ENCODE data around the gene ITM2B. TPM values are rescaled to one million over a fixed set of nuclear protein-coding genes. Genes with fewer than 3 reads are reported as not detected.

ITM2B gene
- total RNA-seq, 1 donor from 2014 or later: 358 TPM

GRCh38 chr13:48317511-48318376, 84.7 kb downstream of the ITM2B start:
- no peak for DNase-seq (ENCODE audit: low read depth)
- H3K4me3 Mint-ChIP-seq (ENCODE audit: unreplicated experiment): no peak overlapping the region
- H3K4me3 ChIP-seq (ENCODE audit: insufficient read depth, low read depth, low read length): no peak overlapping the region
- H3K9me3 ChIP-seq (ENCODE audit: insufficient read depth, low read depth, low read length): peaks cover 13% of the 10 kb centered on the region
- TF ChIP-seq CTCF (IDR thresholded peaks at IDR 0.05; ENCODE audit: insufficient read depth, low read depth, low read length): no peak
- no peak for TF ChIP-seq EZH2 (IDR thresholded peaks at IDR 0.05; ENCODE audit: insufficient read depth, low read length)
- H3K27ac ChIP-seq (ENCODE audit: low read depth, low read length): no peak overlapping the region
- H3K27ac Mint-ChIP-seq (ENCODE audit: unreplicated experiment): no peak overlapping the region
- no peaks in the 10 kb centered on the region for H3K36me3 ChIP-seq (ENCODE audit: insufficient read depth, low read length)
- H3K79me2 ChIP-seq (ENCODE audit: insufficient read depth, low read length): peaks cover 35% of the 10 kb centered on the region
- no peak for FAIRE-seq
- no peaks in the 10 kb centered on the region for H3K4me1 ChIP-seq (ENCODE audit: insufficient read depth, low read length)
- H3K4me1 Mint-ChIP-seq (ENCODE audit: low read depth, unreplicated experiment): peaks cover 2% of the 10 kb centered on the region
- peaks cover 5% of the 10 kb centered on the region for H3K9me3 Mint-ChIP-seq (ENCODE audit: unreplicated experiment)
- no peak overlapping the region for H3K4me2 ChIP-seq (ENCODE audit: low read length)
- H3K36me3 Mint-ChIP-seq (ENCODE audit: low read depth, unreplicated experiment): peaks cover 25% of the 10 kb centered on the region
- H3K27me3 Mint-ChIP-seq (ENCODE audit: low read depth, unreplicated experiment): no peaks in the 10 kb centered on the region
- no peak overlapping the region for H3K9ac ChIP-seq (ENCODE audit: low read length)
- H2AFZ ChIP-seq (ENCODE audit: low read depth, low read length): no peak overlapping the region
- H4K20me1 ChIP-seq (ENCODE audit: insufficient read depth, low read length): peaks cover 16% of the 10 kb centered on the region
- no peaks in the 10 kb centered on the region for H3K27me3 ChIP-seq (ENCODE audit: insufficient read depth, low read length)

- no peak overlapping the region for H3K4me2 ChIP-seq (ENCODE audit: low read length)
- Mint-ChIP-seq H3K9me3 (ENCODE audit: unreplicated experiment) (peaks cover 5% of the 10 kb centered on the region), H3K27me3 (ENCODE audit: low read depth, unreplicated experiment) (no peaks in the 10 kb centered on the region), H3K4me1 (ENCODE audit: low read depth, unreplicated experiment) (peaks cover 2% of the 10 kb centered on the region), H3K4me3 (ENCODE audit: unreplicated experiment) (no peak overlapping the region), H3K27ac (ENCODE audit: unreplicated experiment) (no peak overlapping the region), H3K36me3 (ENCODE audit: low read depth, unreplicated experiment) (peaks cover 24% of the 10 kb centered on the region)
- TF ChIP-seq CTCF (IDR thresholded peaks at IDR 0.05; ENCODE audit: insufficient read depth, low read depth, low read length) (no peak), EZH2 (IDR thresholded peaks at IDR 0.05; ENCODE audit: insufficient read depth, low read length) (no peak)
- no peaks in the 10 kb centered on the region for H3K4me1 ChIP-seq (ENCODE audit: insufficient read depth, low read length)
- no peak overlapping the region for H3K4me3 ChIP-seq (ENCODE audit: insufficient read depth, low read depth, low read length)
- peaks cover 13% of the 10 kb centered on the region for H3K9me3 ChIP-seq (ENCODE audit: insufficient read depth, low read depth, low read length)
- no peaks in the 10 kb centered on the region for H3K36me3 ChIP-seq (ENCODE audit: insufficient read depth, low read length)
- no peaks in the 10 kb centered on the region for H3K27me3 ChIP-seq (ENCODE audit: insufficient read depth, low read length)
- DNase-seq (ENCODE audit: low read depth): no peak
- H3K9ac ChIP-seq (ENCODE audit: low read length): no peak overlapping the region
- peaks cover 36% of the 10 kb centered on the region for H3K79me2 ChIP-seq (ENCODE audit: insufficient read depth, low read length)
- peaks cover 16% of the 10 kb centered on the region for H4K20me1 ChIP-seq (ENCODE audit: insufficient read depth, low read length)
- no peak overlapping the region for H3K27ac ChIP-seq (ENCODE audit: low read depth, low read length)
- no peak for FAIRE-seq
- no peak overlapping the region for H2AFZ ChIP-seq (ENCODE audit: low read depth, low read length)
Observed at GRCh38 chr13:48318377-48318811, 85.4 kb downstream of the ITM2B start.

Data from astrocyte (in vitro differentiated cells and primary cell).